HG02938 (cell line): ENCODE results near the gene CLIP2.
"Not testable (repeated sequence)": the region's sequence is repeated elsewhere in the genome, so short reads cannot be mapped to it uniquely, and the experiment has no call there.

Experiments
- ATAC-seq: cut with Tn5 transposase; IDR thresholded peaks from one replicate; pipeline ENCODE4 v1.9.1; 2021; ENCODE audit warnings: mild to moderate bottlenecking, moderate library complexity; ENCODE audit not compliant: unreplicated experiment

Gene CLIP2

GRCh38 chr7:74428023-74428422 lies 138.8 kb downstream of the CLIP2 start:
- ATAC-seq = no peak

GRCh38 chr7:74429153-74429747 lies 140.0 kb downstream of the CLIP2 start:
- no peak for ATAC-seq

DNA sequence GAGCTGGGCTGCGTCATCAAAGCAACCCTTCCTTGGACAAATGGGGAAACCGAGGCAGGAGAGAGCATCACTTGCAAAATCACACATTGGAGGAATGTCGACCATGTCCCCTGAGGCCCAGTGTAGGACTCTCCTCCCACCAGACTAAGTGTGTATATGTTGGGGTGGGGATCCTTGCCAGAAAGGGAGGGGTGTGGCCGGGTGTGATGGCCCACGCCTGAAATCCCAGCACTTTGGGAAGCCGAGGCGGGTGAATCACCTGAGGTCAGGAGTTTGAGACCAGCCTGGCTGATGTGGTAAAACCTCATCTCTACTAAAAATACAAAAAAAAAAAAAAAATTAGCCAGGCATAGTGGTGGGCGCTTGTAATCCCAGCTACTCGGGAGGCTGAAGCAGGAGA lies 141.2 kb downstream of the CLIP2 start:
- ATAC-seq = not testable (repeated sequence)

GRCh38 chr7:74430961-74431466 lies 141.8 kb downstream of the CLIP2 start:
- no peak for ATAC-seq

DNA sequence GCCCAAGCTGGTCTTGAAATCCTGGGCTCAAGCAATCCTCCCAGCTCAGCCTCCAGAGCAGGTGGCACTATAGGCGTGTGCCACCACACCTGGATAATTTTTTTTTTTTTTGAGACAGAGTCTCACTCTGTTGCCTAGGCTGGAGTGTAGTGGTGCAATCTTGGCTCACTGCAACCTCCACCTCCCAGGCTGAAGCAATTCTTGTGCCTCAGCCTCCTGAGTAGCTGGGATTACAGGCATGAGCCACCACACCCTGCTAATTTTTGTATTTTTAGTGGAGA lies 148.0 kb downstream of the CLIP2 start:
- ATAC-seq = not testable (repeated sequence)

- no peak for ATAC-seq
These were observed 149.1 kb downstream of the CLIP2 start for GRCh38 chr7:74438327-74438726.

DNA sequence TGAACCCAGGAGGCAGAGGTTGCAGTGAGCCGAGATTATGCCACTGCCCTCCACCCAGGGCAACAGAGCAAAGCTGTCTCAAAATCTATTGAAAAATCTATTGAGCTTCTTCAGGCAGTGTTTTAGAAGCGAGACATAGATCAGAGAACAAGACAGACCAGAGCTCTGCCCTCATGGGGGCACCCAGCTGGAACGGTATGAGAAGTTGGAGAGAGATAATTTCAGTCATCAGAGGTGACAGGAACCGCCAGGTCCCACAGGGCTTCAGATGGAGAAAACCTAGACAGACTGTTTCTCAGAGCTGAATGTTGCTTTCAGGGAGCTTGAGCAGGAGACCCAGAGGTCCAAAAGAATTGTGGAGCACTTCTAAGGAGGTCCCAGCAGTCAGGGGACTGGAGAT lies 150.3 kb downstream of the CLIP2 start:
- no peak for ATAC-seq

DNA sequence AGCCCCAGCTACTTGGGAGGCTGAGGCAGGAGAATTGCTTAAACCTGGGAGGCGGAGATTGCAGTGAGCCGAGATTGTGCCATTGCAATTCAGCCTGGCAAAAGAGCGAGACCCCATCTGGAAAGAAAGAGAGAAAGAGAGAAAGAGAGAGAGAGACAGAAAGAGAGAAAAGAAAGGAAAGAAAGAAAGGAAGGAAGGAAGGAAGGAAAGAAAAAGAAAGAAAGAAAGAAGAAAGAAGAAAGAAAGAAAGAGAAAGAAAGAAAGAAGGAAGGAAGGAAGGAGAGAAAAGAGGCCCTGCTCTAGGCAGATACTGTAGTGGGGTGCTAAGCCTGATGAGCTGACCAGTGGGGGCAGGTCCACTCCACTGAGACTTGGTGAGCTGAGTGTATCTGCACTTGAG lies 150.9 kb downstream of the CLIP2 start:
- not testable (repeated sequence) for ATAC-seq

DNA sequence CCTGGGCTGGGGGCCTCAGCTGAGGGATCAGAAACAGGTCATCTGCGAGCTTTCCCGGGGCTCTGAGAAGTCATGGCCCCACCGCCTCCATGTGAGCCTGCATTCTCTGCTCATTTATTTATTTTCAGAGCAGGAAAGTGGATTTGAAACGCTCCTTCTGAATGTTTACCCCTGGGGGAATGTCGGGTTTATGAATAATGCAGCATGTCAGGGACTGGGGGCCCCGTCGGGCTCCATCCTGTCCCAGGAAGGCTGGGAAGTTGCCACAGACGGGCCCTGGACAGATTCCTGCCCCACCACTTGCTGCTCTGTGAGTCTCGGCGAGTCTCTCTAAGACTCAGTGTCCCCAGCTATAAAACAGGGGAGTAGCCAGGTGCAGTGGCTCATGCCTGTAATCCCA lies 152.6 kb downstream of the CLIP2 start:
- ATAC-seq = no peak

- no peak for ATAC-seq
These were observed 154.5 kb downstream of the CLIP2 start for GRCh38 chr7:74443543-74444247.

DNA sequence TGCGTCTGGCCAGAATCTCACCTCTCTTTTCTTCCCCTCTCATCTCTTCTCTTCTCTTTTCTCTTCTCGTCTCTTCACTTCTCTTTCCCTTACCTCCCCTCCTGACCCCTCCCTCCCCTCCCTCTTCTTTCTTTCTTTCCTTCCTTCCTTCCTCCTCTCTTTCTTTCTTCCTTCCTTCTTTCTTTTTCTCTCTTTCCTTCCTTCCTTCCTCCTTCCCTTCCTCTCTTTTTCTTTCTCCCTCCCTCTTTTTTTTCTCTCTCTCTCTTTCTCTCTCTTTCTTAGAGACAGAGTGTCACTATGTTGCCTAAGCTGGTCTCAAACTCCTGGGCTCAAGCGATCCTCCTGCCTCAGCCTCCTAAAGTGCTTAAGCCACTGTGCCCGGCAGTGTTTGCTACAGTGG lies 159.9 kb downstream of the CLIP2 start:
- no peak for ATAC-seq

DNA sequence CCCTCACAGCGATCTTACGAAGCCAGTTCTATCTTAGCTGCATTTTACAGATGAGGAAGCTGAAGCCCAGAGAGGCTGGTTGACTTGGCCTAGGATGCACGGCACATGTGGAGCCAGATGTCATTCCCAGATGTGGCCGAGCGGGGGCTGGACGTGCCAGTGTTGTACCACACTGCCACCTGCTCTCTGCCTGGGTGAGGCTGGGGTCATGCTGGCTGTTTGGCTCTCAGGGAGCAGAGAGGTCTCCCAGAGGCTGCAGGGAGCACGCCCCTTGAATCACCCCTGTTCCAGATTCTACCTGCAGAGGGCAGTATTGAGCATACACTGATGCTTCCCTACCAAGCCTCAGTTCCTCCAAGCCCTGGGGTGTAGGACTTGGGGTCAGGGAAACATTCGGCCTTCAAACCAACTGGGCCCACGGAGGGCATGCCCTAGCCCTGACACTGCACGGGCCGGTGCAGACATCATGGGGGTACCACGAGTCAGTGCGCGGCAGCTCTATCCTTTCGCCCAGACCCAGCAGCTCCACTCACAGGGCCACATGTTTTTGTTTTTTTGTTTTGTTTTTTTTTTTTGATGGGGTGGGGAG lies 160.7 kb downstream of the CLIP2 start:
- ATAC-seq = no peak

DNA sequence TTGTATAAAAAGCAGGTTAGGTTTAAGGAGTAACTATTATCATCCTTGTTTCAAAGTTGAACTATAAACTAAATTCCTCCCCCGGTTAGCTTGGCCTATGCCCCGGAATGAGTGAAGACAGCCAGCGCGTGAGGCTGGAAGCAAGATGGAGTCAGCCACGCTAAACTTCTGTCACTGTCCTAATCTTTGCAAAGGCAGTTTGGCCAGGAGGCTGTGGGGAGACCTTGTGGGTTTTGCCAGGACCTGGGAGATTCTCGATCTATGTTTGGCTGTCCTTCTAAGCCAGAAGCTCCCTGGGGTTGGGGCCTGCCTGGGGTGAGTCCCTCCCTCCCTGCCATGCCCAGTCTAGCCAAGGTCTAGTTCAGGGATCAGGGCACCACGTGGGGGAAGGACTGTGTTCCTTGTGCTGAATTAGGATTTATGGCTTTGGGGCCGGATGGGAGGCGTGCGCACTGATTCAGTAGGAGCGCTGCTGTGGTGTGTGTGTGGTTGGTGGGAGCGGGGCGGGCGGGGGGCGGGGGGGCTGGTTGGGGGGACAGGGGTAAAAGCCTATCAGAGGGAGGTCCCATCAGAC lies 163.6 kb downstream of the CLIP2 start:
- no peak for ATAC-seq

- ATAC-seq = no peak
These were observed 164.3 kb downstream of the CLIP2 start, which contains the start of gene GTF2IRD1 for GRCh38 chr7:74453322-74454011. GTF2IRD1 (plus strand) TSS chr7:74453906; CDS start chr7:74508081, 54,175 bp downstream.

DNA sequence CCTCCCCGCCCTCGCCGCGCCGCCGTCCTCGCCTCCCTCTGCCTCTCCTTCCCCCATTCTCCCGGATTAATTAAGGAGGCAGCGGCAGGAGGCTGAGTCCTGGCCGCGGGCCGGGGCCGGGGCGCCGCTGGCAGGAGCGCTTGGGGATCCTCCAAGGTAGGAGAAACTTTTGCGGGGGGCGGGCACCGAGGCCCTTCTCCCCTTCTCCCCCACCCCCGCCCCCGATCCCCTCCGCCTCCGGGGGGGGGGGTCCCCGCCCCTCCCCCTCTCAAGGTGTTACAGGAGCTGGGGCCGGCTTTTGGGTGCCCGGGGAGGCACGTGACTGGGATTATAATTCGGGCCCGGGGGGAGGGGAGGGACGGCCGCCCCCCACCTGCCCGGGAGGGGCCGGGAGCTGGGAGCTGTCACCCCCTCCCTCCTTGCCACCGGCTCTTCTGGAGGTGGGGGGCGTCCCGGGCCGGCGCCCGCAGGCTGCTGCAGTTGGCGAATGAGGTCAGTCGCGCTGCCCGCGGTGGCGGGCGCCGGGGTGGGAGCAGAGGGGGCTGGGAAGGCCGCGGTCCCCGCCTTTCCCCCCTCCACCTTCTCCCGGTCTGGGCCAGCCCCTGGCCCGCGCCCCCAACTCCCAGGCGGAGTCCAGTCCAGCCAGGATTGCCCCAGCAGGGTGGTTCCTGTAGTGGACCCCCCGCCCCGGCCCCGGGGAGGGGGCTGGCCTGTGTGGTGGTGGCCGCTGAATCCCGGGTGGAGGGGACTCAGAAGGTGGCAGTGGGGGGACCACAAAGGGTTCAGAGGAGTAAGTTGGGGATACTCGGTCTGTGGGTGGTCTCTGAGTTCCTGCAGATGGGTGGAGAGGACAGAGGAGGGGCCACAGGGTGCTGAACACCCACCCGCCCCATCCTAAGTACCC lies 165.1 kb downstream of the CLIP2 start:
- ATAC-seq = no peak

DNA sequence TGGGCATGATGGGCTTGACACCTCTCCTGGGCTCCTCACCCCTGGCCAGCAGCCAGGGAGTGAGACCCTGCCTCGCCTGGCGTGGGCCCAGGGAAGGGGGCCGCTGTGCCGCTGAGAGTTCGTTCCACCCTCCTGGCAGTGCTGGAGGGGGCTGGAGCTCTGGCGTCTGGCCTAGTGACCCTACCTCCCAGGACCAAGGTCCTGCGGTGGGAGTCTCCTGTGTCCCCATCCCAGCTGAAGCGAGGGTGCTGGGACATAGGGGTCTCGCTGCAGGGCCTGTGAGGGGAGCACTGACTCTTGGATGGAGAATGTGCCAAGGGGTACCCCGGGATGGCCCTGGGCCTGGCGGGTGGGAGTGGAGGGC lies 165.7 kb downstream of the CLIP2 start:
- no peak for ATAC-seq

GRCh38 chr7:74455291-74455804 lies 166.1 kb downstream of the CLIP2 start:
- no peak for ATAC-seq
